ENCODE data around the gene HIP1. TPM values are rescaled to one million over a fixed set of nuclear protein-coding genes. Genes with fewer than 3 reads are reported as not detected.

Gene HIP1
- total and polyA plus RNA-seq, 2 of the 13 experiments (the other 11 are each of a cell fraction or from before 2014, with no cell fraction given), result 4.5 to 6.2 TPM

- Histone ChIP-seq H3K27me3 (ENCODE audit: control insufficient read depth in 1 of 2, insufficient read depth in 2 of 2, low read length in 2 of 2) (no peaks in the 10 kb centered on the region), H3K36me3 (replicated peaks in 1 of 2; ENCODE audit: control insufficient read depth in 1 of 2, insufficient read depth in 2 of 2, low read length in 2 of 2) (no peaks in the 10 kb centered on the region), H3K4me1 (ENCODE audit: insufficient read depth, low read length) (peaks cover 22% of the 10 kb centered on the region), H2AFZ (ENCODE audit: low read length) (no peak overlapping the region), H3K27ac (ENCODE audit: extremely low read length, insufficient read depth, low read length) (no peak overlapping the region), H3K4me3 (replicated peaks in 1 of 3; ENCODE audit: insufficient read depth in 1 of 3, low read depth in 2 of 3, low read length in 3 of 3) (no peak overlapping the region), H3K9ac (ENCODE audit: insufficient read depth, low read depth, low read length) (no peak overlapping the region), H3K79me2 (ENCODE audit: insufficient read depth, low read length) (no peaks in the 10 kb centered on the region), H3K9me3 (ENCODE audit: low read length) (no peaks in the 10 kb centered on the region), H4K20me1 (ENCODE audit: insufficient read depth, low read length) (no peaks in the 10 kb centered on the region), H3K4me2 (ENCODE audit: low read depth, low read length) (no peak overlapping the region)
- intact Hi-C loops (cut with micrococcal nuclease; ENCODE audit: unreplicated experiment) (no loop called here), in situ Hi-C loops (cut with HindIII; ENCODE audit: extremely low pct_ligation_motif_present, low pct_unique_long_range_greater_than_20kb) (no loop called here)
- FAIRE-seq (no peak), ATAC-seq (no peak), DNase-seq (ENCODE audit: low spot score) (no peak)
- POLR2A ChIA-PET, result no interaction called here
- no TSS peak for BruUV-seq (replicated peaks)
- CTCF ChIA-PET (ENCODE audit: low intra/inter-chr PET ratio, low total read pairs), result no interaction called here
- WGBS (ENCODE audit: low lambda C conversion rate), result 61% methylated on average over 4 of the region's 4 CpGs
- no peak for TF ChIP-seq ZNF737 (CRISPR knock-in tag; IDR thresholded peaks at IDR 0.05; ENCODE audit: borderline replicate concordance)
- no peak for TF ChIP-seq ATF7 (IDR thresholded peaks at IDR 0.05)
- no peak for TF ChIP-seq ATF7 (CRISPR knock-in tag; IDR thresholded peaks at IDR 0.05)
- TF ChIP-seq CENPT (CRISPR knock-in tag; IDR thresholded peaks at IDR 0.05; ENCODE audit: low read depth), result no peak
- TF ChIP-seq PHF5A (CRISPR knock-in tag; IDR thresholded peaks at IDR 0.05; ENCODE audit: low read depth, unreplicated experiment), result no peak
- TF ChIP-seq, protein P1, sequence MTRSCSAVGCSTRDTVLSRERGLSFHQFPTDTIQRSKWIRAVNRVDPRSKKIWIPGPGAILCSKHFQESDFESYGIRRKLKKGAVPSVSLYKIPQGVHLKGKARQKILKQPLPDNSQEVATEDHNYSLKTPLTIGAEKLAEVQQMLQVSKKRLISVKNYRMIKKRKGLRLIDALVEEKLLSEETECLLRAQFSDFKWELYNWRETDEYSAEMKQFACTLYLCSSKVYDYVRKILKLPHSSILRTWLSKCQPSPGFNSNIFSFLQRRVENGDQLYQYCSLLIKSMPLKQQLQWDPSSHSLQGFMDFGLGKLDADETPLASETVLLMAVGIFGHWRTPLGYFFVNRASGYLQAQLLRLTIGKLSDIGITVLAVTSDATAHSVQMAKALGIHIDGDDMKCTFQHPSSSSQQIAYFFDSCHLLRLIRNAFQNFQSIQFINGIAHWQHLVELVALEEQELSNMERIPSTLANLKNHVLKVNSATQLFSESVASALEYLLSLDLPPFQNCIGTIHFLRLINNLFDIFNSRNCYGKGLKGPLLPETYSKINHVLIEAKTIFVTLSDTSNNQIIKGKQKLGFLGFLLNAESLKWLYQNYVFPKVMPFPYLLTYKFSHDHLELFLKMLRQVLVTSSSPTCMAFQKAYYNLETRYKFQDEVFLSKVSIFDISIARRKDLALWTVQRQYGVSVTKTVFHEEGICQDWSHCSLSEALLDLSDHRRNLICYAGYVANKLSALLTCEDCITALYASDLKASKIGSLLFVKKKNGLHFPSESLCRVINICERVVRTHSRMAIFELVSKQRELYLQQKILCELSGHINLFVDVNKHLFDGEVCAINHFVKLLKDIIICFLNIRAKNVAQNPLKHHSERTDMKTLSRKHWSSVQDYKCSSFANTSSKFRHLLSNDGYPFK (CRISPR knock-in tag; IDR thresholded peaks at IDR 0.05; ENCODE audit: borderline replicate concordance), result no peak
- TF ChIP-seq CBFB (CRISPR knock-in tag; IDR thresholded peaks at IDR 0.05), result no peak
- TF ChIP-seq MTF2 (CRISPR knock-in tag; IDR thresholded peaks at IDR 0.05; ENCODE audit: borderline replicate concordance), result no peak
- no peak for TF ChIP-seq ZSCAN20 (CRISPR knock-in tag; IDR thresholded peaks at IDR 0.05; ENCODE audit: borderline replicate concordance)
- TF ChIP-seq, protein P2, sequence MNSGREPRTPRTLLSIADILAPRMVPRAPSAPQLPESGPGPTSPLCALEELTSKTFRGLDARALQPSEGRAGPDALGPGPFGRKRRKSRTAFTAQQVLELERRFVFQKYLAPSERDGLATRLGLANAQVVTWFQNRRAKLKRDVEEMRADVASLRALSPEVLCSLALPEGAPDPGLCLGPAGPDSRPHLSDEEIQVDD (CRISPR knock-in tag; IDR thresholded peaks at IDR 0.05; ENCODE audit: borderline replicate concordance), result no peak
- TF ChIP-seq, protein P3, sequence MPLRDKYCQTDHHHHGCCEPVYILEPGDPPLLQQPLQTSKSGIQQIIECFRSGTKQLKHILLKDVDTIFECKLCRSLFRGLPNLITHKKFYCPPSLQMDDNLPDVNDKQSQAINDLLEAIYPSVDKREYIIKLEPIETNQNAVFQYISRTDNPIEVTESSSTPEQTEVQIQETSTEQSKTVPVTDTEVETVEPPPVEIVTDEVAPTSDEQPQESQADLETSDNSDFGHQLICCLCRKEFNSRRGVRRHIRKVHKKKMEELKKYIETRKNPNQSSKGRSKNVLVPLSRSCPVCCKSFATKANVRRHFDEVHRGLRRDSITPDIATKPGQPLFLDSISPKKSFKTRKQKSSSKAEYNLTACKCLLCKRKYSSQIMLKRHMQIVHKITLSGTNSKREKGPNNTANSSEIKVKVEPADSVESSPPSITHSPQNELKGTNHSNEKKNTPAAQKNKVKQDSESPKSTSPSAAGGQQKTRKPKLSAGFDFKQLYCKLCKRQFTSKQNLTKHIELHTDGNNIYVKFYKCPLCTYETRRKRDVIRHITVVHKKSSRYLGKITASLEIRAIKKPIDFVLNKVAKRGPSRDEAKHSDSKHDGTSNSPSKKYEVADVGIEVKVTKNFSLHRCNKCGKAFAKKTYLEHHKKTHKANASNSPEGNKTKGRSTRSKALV (CRISPR knock-in tag; IDR thresholded peaks at IDR 0.05), result no peak
- no peak for TF ChIP-seq ZNF7 (CRISPR knock-in tag; IDR thresholded peaks at IDR 0.05)
- TF ChIP-seq ZNF44 (CRISPR knock-in tag; IDR thresholded peaks at IDR 0.05), result no peak
- TF ChIP-seq RFXAP (CRISPR knock-in tag; IDR thresholded peaks at IDR 0.05; ENCODE audit: borderline replicate concordance), result no peak
- no peak for TF ChIP-seq ZNF317 (CRISPR knock-in tag; IDR thresholded peaks at IDR 0.05)
- no peak for TF ChIP-seq ZNF256 (CRISPR knock-in tag; conservative IDR thresholded peaks at IDR 0.05)
- TF ChIP-seq ATRX (CRISPR knock-in tag; IDR thresholded peaks at IDR 0.05; ENCODE audit: borderline replicate concordance), result no peak
These were observed 83.9 kb downstream of the HIP1 start for GRCh38 chr7:75654855-75655254.

Data from HepG2 (cell line).